HG03039 (cell line): ENCODE results near the gene C1QTNF12.

Experiments
- ATAC-seq: cut with Tn5 transposase; IDR thresholded peaks from one replicate; pipeline ENCODE4 v1.9.1; 2021; ENCODE audit warnings: mild to moderate bottlenecking, moderate library complexity; ENCODE audit not compliant: unreplicated experiment

Gene C1QTNF12

DNA sequence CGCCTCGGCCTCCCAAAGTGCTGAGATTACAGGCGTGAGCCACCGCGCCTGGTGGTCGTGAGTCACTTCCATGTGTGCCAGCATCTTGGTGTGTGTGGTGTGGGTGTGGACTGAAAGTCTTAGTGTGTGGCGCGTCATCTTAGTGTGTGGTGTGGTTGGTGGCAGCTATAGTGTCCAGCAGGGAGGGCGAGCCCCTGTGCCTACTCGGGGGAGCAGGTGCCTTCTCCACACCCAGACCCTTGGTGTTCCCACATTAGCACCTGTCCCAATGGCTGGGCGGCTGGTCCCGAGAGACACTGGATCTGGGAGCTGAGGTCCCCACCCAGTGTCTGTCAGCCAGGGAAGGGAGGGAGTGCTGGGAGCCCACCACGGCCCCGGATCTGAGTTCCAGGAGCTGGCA, 36.5 kb upstream of the C1QTNF12 start:
- ATAC-seq: no peak

DNA sequence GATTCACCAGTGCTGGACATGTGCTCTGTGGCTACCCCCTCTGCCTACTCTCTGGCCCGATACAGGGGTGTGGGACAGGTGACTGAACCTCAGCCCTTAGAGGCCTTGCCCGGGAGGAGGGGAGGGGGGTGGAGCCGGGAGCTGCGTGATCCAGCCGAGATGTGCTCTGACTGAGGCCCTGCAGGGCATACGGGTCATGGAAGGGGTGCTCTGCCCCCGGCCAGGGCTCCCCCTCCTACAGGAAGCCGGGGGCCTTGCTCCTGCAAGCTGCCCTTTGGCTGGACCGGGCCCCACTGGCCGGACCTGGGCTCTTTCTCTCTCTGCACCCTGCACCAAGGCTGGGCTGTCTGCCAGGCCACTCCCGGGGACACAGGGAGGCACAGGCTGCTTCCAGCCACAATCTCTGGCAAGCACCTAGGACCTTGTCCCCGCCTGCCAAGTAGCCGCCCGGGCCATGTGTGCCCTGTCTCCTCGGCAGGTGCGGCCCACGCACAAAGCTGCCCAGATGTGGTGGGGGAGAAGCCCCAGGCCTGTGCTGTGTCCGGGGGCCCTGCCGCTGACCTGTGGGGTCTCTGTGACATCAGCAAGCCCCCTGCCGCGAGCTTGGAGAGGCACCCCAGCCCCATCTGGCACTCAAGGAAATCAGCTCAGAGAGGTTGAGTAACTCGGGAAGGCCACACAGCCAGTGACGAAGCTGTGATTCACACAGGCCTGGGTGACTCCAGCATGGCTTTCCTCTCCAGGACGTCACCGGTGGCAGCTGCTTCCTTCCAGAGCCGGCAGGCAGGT, 35.2 kb upstream of the C1QTNF12 start:
- no peak for ATAC-seq

DNA sequence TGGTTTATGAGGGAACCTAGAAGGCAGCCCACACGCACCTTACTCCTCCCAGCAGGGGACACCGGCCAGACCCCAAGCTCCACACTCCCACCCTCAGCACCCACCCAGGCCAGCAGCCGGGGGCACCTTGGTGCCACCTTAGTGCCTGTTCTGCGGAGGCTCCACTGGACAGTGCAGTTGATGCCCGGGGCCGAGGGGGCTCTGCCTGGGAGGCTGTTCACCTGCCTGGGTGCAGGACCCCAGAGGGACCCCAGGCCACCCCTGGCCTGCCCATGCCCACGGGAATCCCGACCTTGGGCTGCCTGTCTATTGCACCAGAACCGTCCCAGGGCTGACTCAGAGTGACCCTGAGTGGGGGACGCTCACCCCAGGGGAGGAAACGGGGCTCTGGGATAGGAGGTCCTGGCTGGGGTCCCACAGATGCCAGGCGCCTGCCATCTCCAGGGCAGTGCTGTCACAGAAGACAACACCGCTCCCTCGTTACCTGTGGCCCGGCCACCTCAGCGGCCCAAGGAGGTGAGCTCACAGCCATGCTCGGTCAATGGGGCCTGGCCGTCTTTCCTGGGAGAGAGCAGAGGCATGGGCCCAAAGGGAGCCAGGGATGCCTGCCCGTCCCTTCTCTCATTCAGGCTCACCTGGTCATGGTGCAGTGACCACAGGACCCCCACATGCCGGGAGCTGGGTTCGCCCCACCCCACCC, 34.4 kb upstream of the C1QTNF12 start:
- ATAC-seq: no peak

DNA sequence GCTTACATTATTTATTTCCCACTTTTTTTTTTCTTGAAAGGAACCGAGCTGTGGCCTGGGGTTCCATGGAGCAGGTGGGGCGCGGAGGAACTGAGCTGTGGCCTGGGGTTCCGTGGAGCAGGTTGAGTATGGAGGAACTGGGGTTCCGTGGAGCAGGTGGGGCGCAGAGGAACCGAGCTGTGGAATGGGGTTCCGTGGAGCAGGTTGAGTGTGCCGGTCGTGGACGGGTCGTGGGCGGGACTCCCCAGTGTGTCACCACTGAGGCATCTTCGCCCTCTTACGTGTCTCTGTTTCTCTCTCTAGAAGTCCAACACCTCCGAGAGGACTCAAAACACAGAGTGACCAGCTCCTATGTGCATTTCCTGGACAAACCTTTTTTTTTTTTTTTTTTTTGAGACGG, 32.5 kb upstream of the C1QTNF12 start:
- ATAC-seq: no peak

- ATAC-seq: no peak
These were observed 32.1 kb upstream of the C1QTNF12 start for GRCh38 chr1:1278620-1279019.

GRCh38 chr1:1275836-1276235, 29.3 kb upstream of the C1QTNF12 start:
- ATAC-seq: no peak

DNA sequence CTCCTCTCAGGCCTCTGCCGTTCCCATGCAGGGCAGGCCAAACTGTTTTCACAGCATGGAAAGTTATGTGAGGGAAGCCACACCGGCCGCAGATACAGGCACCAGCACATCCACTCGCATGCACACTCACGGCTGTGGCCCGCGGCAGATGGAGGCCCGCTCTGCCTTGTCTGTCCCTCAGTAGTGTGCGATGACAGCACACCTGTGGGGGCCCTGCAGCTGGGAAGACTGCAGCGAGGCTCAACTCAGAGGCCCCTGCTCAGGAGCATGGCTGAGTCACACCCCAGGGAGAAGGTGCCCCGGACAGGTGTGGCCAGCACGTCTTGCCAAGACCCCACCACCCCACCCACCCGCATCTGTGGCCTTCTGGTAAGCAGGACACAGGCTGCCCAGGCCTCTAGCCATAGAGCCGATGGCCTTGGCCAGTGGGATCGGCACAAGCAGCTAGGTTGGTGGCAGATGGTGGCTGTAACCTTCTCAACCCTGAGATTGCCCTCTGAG, 28.5 kb upstream of the C1QTNF12 start:
- no peak for ATAC-seq

DNA sequence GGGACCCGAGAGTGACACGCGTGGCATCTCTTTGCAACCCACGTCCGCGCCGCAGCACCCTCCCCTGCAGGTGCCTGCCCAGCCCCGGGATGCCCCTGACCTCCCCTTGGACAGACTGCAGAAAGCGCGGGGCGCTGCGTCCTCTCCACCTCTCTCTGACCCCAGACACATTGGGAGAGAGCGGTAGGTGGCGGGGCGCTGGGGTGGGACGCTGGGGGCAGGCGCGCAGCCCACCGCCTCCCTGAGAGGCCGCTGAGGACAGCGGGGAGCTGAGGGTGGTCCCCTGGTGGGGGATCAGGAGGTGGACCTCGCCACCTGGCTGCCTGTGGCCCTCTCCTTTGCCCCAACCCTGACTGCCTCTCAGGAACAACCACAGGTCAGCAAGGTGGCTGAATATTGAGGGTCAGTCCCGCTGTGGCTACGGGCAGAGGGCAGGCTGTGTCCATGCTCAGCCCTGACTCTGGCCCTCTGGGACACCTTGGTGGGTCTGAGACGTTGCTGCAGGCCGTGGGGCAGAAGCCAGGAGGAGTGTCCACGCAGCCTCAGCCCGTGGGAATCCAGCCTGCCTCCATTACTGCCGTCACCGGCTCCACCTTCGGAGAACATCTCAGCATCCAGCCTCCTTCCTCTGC, 27.9 kb upstream of the C1QTNF12 start:
- no peak for ATAC-seq

DNA sequence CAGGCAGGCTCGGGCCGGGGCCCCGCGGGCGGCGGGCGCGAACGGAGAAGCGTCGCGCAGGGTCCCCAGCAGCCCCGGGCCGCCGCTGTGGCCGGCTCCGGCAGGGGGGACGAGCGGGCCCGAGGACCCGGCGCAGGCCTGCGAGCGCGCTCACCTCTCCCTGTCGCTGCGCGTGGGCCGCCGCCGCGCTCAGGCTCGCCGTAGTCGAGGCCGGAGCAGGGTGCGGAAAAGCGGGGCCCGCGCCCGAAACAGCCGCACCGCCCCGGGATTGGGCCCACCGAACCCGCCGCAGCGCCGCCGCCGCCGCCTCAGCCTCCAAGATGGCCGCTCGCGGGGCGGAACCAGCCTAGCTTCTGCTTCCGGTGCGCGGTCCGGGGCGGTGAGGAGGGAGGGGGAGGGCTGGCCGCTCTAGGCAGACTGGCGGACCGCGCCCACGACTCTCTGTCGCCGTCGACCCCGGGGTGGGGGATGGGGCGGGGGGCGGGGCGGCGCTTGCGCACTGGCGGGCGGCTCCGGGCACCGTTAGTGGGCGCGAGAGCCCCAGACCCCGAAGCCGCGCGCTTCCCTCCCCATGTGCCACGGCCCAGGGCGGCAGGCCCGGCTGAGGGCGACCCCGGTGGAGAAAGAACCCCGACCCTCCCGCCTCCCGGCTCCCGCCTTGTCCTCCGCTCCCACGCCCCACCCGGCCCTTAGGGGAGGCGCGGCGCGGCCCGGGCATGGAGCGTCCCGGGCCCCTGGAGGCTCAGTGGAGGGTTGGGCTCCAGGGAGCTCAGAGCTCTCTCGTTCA, 27.2 kb upstream of the C1QTNF12 start, which contains the start of gene UBE2J2:
TSS of gene UBE2J2 (minus strand) at position 343 of the 787 bp plus-strand sequence. CDS start 5,862 bp downstream, outside the sequence.
- peak; percentile 86 for ATAC-seq

- ATAC-seq: peak; percentile 14
These were observed 26.6 kb upstream of the C1QTNF12 start for GRCh38 chr1:1273209-1273511.

GRCh38 chr1:1272341-1273208, 26.1 kb upstream of the C1QTNF12 start:
- no peak for ATAC-seq

GRCh38 chr1:1270813-1271212, 24.3 kb upstream of the C1QTNF12 start:
- ATAC-seq: no peak

- ATAC-seq: no peak
These were observed 21.8 kb upstream of the C1QTNF12 start for GRCh38 chr1:1268284-1268682.

DNA sequence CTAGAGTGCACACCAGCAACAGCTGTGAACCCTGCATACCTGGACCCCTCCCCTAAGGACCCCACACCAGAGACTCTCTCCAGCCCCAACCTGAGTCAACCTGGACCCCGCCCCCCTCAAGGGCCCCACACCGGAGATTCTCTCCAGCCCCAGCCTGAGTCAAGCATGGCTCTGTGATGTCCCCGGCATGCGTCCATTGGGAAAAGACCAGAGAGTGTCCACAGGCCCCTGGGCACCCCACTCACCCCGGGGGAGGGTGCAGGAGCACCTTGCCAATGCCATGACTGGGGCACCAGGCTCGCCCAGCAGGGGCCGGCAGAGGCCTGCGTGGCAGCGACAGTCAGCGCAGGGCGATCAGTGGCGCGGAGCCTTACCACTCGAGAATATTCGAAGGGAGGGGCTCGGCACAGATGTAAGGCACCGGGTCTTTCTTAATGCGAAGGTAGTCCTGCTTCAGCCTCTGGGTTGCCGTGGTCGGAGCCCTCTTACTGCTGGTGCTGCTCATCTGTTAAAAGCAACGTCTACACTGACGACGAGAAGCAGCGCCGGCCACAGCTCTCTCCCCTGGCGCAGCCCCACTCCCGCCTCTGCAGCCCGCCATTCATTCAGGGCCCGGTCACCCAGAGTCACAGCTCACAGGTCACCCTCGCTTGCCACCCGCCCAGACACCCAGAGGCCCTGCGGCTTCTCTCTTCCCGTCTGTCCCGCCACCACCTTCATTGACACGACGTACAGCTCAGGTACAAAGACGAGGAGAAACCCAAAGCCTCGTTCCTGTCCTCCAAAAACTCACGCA, 21.2 kb upstream of the C1QTNF12 start:
- no peak for ATAC-seq

DNA sequence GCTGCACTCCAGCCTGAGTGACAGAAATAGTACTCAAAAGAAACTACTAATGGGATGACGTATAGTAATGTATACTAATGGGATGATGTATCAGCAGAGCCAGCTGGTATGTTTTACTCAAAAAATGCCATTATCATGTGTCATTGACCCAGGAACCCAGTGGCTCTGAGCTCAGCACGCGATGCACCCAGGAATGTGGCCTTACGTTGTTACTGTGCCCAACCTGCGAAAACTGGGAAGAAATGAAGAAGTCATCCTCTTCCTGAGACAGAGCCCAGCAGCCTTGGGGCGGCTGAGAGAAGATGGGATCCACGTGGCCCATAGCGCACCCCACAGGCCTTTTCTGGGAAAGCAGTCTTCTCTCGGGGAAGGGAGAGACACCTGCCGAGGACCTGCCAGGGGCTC, 18.3 kb upstream of the C1QTNF12 start:
- no peak for ATAC-seq

DNA sequence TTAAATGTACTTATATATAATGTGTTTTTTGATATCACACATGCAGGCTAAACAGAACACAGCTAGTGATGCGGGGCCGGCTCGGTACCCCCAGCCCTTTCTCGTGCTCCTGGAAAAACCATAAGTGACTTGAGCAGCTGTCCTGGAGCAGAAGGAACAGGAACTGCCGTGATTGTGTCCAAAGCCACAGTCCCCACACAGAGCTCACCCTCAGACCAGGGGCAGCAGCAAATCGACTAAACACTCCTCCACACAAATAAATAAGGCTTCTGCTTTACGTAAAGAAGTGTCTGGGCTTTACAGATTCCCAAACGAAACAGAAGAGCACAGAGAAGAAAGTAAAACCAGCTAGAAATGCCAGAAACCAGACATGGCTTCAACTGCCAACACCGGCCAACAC, 17.5 kb upstream of the C1QTNF12 start:
- ATAC-seq: no peak

DNA sequence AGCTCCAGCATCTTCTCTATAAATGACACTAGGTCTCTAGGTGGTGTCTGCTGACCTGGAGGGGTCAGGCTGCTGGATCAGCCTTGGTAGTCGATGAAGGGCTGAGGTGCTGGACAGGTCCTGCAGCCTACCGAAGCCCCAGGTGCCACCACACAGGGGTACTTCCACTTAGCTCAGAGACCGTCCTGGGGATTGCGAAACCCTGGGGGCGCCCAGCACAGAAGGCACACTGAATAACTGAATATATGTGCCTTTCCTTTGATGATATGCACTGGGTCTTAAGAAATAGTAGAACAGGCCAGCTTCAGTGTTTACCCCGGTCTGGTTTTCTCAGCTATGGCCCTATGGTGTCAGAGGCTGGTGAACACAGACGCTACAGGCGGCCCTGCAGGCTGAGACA, 16.2 kb upstream of the C1QTNF12 start:
- ATAC-seq: no peak

GRCh38 chr1:1262071-1262470, 15.5 kb upstream of the C1QTNF12 start:
- ATAC-seq: no peak

DNA sequence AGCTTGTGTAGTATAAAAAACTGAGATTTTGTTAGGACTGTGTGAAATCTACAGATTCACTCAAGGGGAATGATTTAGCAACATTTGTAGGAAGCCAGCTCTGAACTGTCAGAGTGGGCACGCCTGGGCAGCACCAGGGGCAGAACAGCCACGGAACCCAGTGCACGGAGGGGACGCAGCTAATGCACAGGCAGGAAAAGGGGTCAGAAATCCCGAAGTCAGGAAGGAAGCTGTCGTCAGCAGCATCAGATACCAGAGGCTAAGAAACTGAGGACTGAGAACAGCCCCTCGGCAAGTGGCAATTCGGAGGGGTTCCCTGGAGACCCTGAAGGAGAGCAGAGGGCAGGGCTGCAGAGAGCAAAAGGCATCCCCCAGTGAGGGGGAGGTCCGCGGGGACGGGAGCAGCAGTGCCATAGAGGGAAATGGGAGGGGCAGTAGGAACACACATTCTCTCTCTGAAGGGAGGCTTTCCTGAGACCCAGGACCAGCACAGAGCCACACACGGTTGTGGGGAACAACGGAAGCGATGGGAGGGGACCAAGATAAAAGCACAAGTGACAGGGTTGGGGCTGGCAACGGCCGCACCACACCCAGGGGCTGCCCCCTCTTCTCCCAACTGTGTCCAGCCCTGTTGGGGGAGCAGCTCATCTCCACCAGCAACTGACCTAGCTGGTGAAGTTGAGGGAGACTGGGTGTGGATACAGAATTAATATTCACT, 14.5 kb upstream of the C1QTNF12 start:
- no peak for ATAC-seq
